Muscle of leg (tissue), 11 donors: Measurements from ENCODE around the gene VPS13C. TPM values are rescaled to one million over a fixed set of nuclear protein-coding genes. Genes with fewer than 3 reads are reported as not detected.
A peak's percentile ranks its signal among the peaks of the same experiment; 100 is the strongest.

ENCODE experiments used
- DNase-seq: peaks from one replicate; pipeline ENCODE4 v3.0.0; 2013
- H3K27ac ChIP-seq: one replicate; pipeline ENCODE4 v1.5.1; 2013; ENCODE audit warnings: mild to moderate bottlenecking, low read length, control low read depth
- H3K27me3 ChIP-seq: one replicate; pipeline ENCODE4 v1.6.1; 2013; ENCODE audit warnings: low read length; ENCODE audit not compliant: control insufficient read depth, insufficient read depth
- H3K36me3 ChIP-seq: one replicate; pipeline ENCODE4 v1.6.1; 2013; ENCODE audit warnings: low read length; ENCODE audit not compliant: control insufficient read depth, insufficient read depth
- H3K4me1 ChIP-seq: one replicate; pipeline ENCODE4 v1.6.1; 2013; ENCODE audit warnings: low read length; ENCODE audit not compliant: control insufficient read depth, insufficient read depth
- H3K4me3 ChIP-seq: one replicate; pipeline ENCODE4 v1.5.1; 2013; ENCODE audit warnings: low read length, control low read depth
- H3K9me3 ChIP-seq: replicated peaks from 2 replicates; pipeline ENCODE4 v1.6.1; 2013; ENCODE audit warnings: low read depth, low read length; ENCODE audit not compliant: control insufficient read depth
- WGBS: methylation state at CpG from one replicate; pipeline ENCODE4 v1.1.5; 2013; ENCODE audit warnings: missing lambda C conversion rate; ENCODE audit not compliant: insufficient coverage; 5-methylcytosine and 5-hydroxymethylcytosine counted together
- polyA plus RNA-seq, 8 donors: library from polyadenylated mRNA; unstranded; fragments of 120-200 nt; gene quantifications; one replicate each; pipeline versions ENCODE4 v1.2.1 to v1.2.3, GENCODE V29; 2013; ENCODE audit warnings: inconsistent platforms in 1 of 8, low replicate concordance in 1 of 8; ENCODE audit not compliant: insufficient read length in 8 of 8, insufficient read depth in 1 of 8
- total RNA-seq: library from RNA; stranded (reverse); fragments of 120-200 nt; gene quantifications from one replicate; pipeline ENCODE4 v1.2.4, GENCODE V29; 2013

VPS13C gene
- total and polyA plus RNA-seq, 9 donors = 20.8 to 39.1 (median 27.8) TPM

- DNase-seq = no peak
- peaks cover 8% of the 10 kb centered on the region for H3K27me3 ChIP-seq
- 86% methylated on average over 8 of the region's 8 CpGs for WGBS
These were observed 220.7 kb downstream of the VPS13C start for GRCh38 chr15:61839546-61839945.

GRCh38 chr15:61835496-61836106 lies 224.6 kb downstream of the VPS13C start:
- Histone ChIP-seq H3K27me3 (peaks cover 10% of the 10 kb centered on the region), H3K36me3 (no peaks in the 10 kb centered on the region), H3K4me3 (no peak overlapping the region), H3K4me1 (peaks cover 6% of the 10 kb centered on the region), H3K27ac (peak overlapping the region; percentile 31), H3K9me3 (no peaks in the 10 kb centered on the region)
- 0% methylated on average over 4 of the region's 9 CpGs for WGBS
- peak; percentile 81 for DNase-seq

More at GRCh38 chr15:61839546-61839945, 220.7 kb downstream of the VPS13C start:
- Histone ChIP-seq H3K36me3 (no peaks in the 10 kb centered on the region), H3K9me3 (no peaks in the 10 kb centered on the region), H3K27ac (no peak overlapping the region), H3K4me1 (peaks cover 6% of the 10 kb centered on the region), H3K4me3 (no peak overlapping the region)

DNA sequence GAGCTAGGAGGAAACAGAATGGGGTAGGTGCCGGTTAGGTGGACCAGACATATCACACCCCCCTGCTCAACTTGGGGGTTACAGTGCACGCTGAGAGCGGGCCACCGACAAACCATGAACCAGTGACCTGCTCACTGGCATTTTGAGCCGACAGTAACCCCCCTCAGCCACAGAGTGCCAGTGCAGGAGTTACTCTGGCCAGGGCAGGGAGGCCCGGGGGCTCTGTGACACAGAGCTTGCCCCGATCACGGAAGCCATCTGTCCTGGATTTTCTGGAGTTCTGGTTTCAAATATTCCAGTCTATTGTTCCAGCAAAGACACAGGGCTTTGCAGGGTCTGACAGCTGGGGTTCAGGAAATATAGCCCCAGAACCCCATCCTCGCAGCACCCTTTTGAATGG lies 225.2 kb downstream of the VPS13C start:
- Histone ChIP-seq H3K27me3 (peaks cover 10% of the 10 kb centered on the region), H3K9me3 (no peaks in the 10 kb centered on the region), H3K36me3 (no peaks in the 10 kb centered on the region), H3K27ac (no peak overlapping the region), H3K4me3 (no peak overlapping the region), H3K4me1 (peaks cover 6% of the 10 kb centered on the region)
- WGBS = 60% methylated on average over 1 of the region's 9 CpGs
- no peak for DNase-seq

- 27% methylated on average over 16 of the region's 16 CpGs for WGBS
- peak; percentile 90 for DNase-seq
- Histone ChIP-seq H3K9me3 (no peaks in the 10 kb centered on the region), H3K27ac (no peak overlapping the region), H3K36me3 (no peaks in the 10 kb centered on the region), H3K4me3 (no peak overlapping the region), H3K27me3 (peaks cover 10% of the 10 kb centered on the region), H3K4me1 (peaks cover 6% of the 10 kb centered on the region)
These were observed 226.1 kb downstream of the VPS13C start for GRCh38 chr15:61834076-61834697.

DNA sequence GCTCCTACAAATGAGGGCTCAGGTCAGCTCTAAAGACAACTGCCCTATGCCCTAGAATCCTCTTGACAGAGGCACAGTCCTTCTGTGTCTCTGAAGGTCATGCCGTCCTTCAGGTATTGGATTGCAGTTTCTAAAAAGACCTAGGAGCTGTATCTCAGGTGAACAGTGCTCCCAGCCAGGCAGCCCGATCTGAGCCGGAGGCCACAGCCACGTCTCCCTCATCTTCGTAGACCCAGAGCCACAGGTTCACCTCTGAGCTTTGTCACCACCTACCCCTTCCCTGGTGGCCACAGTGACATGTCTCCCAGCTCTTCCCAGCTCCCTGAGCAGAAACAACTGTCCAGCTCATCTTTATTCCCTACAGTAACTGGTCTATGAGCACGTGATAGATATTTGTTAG lies 228.0 kb downstream of the VPS13C start:
- no peak for DNase-seq
- Histone ChIP-seq H3K4me1 (peaks cover 6% of the 10 kb centered on the region), H3K36me3 (no peaks in the 10 kb centered on the region), H3K4me3 (no peak overlapping the region), H3K9me3 (no peaks in the 10 kb centered on the region), H3K27me3 (peaks cover 10% of the 10 kb centered on the region), H3K27ac (no peak overlapping the region)
- WGBS = 95% methylated on average over 5 of the region's 6 CpGs

DNA sequence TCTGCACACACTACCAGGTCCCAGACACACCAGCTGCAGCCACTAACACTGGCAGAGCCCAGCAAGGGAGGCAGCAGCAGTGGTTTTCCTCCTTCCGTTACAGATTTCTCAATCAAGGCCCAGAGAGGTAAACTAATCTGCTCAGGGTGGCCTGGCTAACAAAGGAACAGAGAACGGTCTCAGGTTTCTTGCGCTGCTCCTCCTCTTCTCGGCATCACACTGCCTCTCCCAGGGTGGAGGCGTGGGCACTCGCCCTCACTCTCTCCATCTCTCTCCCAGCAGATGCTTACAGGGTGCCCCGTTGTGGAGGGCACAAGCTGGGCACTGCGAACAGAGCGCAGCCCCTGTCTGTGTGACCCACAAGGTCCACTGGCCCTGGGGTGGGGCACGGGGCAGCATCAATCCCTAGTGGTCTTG lies 228.7 kb downstream of the VPS13C start:
- Histone ChIP-seq H3K27ac (no peak overlapping the region), H3K36me3 (no peaks in the 10 kb centered on the region), H3K4me1 (peaks cover 6% of the 10 kb centered on the region), H3K9me3 (no peaks in the 10 kb centered on the region), H3K4me3 (no peak overlapping the region), H3K27me3 (peaks cover 10% of the 10 kb centered on the region)
- no peak for DNase-seq
- WGBS = 81% methylated on average over 7 of the region's 10 CpGs

DNA sequence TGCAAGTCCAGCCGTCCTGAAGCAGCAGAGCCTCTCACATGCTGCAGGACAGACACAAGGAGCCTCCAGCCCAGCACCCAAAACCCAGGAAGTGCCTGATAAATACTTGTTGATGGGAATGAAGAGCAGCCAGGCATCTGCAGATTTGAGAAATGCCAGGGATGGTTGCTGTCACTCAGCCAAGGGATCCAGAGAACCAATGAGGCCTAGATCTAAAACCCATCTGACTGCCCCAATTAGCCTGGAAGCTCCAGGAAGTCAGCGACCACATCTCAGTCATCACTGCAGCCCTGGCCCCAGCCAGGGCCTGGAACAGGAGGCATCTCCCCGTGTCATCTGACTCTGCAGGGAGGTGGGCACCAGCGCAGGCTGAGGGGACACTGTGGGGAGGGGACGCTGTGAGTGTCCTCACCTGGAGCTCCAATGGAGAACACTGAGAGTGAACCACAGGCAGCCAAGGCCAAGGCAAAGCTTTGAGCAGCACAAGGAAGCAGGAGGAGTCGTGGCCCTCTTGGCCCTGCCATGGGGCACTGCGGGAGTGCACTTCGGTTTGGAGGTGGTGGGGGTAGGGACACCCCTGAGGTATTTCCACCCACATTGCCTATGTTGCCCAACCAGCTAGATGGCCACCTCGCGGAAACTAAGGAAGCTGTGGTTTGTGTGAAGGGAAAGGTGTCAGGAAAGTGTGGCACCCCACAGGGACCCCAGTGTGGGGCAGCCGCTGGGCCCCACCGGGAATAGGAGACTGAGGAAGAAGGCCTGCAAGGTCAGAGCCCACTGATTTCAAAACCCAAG lies 229.5 kb downstream of the VPS13C start:
- Histone ChIP-seq H3K4me1 (peaks cover 6% of the 10 kb centered on the region), H3K9me3 (no peaks in the 10 kb centered on the region), H3K27me3 (peaks cover 10% of the 10 kb centered on the region), H3K27ac (no peak overlapping the region), H3K36me3 (no peaks in the 10 kb centered on the region), H3K4me3 (no peak overlapping the region)
- DNase-seq = no peak
- WGBS = 78% methylated on average over 7 of the region's 12 CpGs

DNA sequence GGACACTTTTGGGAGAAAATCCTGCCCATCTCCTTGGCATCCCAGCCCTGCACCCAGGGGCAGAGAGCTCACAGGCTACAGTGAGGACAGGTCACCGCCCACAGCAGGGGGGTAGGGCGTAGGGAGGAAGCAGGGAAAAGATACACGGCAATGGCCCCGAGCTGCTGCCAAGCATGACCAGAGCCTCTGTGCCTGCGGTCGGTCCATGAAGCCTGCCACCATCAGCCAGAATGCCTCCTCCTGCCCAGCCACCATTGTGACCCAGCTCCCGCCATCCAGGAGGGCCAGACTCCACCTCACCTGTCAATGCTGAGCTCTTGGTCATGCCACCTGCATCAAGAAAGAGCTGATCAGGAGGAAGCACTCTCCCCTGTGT lies 230.7 kb downstream of the VPS13C start:
- 92% methylated on average over 5 of the region's 7 CpGs for WGBS
- H3K9me3 ChIP-seq = no peaks in the 10 kb centered on the region
- H3K4me1 ChIP-seq = no peaks in the 10 kb centered on the region
- no peak for DNase-seq
- no peak overlapping the region for H3K4me3 ChIP-seq
- peaks cover 1% of the 10 kb centered on the region for H3K27me3 ChIP-seq
- no peak overlapping the region for H3K27ac ChIP-seq
- H3K36me3 ChIP-seq = no peaks in the 10 kb centered on the region

DNA sequence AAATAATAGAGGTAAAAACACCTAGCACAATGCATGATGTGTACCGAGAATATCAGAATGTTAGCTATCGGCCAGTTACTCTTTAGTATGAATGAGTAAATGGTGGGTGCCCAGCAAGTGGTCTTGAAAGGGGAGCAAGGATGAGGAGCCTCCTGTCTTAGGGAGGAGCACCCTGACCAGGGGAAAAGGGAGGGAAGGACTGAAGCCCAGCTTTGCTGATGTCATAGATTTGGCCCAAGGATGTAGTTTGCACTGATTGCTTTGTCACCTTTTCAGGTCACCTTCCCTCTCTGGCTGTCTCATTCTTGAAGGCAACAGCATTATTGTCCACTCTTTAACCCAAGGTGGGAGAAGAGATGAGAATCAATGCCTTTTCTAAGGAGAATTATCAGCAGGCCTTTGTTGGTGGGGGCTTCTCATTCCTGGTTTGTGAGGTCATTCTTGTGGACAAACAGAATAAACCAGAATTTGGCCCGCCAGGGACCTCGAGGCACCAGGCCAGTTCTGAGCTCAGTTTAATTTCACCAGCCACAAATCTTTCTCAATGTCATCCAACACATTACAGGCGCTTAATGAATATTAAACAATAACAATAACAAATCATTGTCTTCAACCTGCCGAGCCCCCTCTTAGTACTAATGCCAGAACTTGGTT lies 231.3 kb downstream of the VPS13C start:
- H3K4me1 ChIP-seq = no peaks in the 10 kb centered on the region
- H3K9me3 ChIP-seq = no peaks in the 10 kb centered on the region
- H3K36me3 ChIP-seq = no peaks in the 10 kb centered on the region
- 77% methylated on average over 6 of the region's 6 CpGs for WGBS
- no peak overlapping the region for H3K4me3 ChIP-seq
- no peak overlapping the region for H3K27ac ChIP-seq
- no peaks in the 10 kb centered on the region for H3K27me3 ChIP-seq
- no peak for DNase-seq

DNA sequence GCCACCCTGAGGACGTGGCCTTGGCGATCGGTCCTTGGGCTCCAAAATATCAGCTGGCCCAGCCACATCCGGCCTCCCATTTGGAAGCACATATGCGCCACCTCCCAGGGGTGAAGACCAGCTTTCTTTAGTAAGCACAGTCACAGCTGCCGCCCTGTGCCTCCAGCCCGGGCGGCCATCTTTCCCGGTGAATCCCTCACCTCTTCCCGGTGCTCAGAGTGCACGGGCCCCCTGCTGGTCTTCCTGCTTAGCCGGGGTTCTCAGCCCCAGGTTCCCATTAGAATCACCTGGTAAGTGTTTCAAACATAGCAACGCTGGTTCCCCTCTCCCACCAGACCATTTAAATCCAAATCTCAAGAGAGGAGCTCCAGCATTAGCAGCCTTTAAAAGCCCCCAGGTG lies 232.2 kb downstream of the VPS13C start:
- H3K36me3 ChIP-seq = no peaks in the 10 kb centered on the region
- H3K4me3 ChIP-seq = no peak overlapping the region
- 88% methylated on average over 13 of the region's 13 CpGs for WGBS
- H3K4me1 ChIP-seq = no peaks in the 10 kb centered on the region
- H3K9me3 ChIP-seq = no peaks in the 10 kb centered on the region
- H3K27ac ChIP-seq = no peak overlapping the region
- no peak for DNase-seq
- no peaks in the 10 kb centered on the region for H3K27me3 ChIP-seq
